HepG2 (cell line): ENCODE results near the gene SP8. TPM values are rescaled to one million over a fixed set of nuclear protein-coding genes. Genes with fewer than 3 reads are reported as not detected.

Experiments
- polyA plus RNA-seq, 8 experiments: library from polyadenylated mRNA; depleted of rRNA in 3 of 8; stranded (reverse) in 7 of 8; unstranded in 1 of 8; fragments of >200 nt; fragmentation: Illumina TruSeq in 4 of 8; extraction: Trizol in 4 of 8; gene quantifications; 2 replicates each; pipeline versions ENCODE4 v1.2.1 to v1.2.3, GENCODE V29; 2011 to 2016; ENCODE audit warnings: low read depth in 4 of 8, missing spikeins in 1 of 8, mixed read lengths in 1 of 8; ENCODE audit not compliant: insufficient read depth in 1 of 8
- total RNA-seq, 5 experiments: library from RNA; depleted of rRNA; stranded (reverse); fragments of >200 nt; fragmentation: Illumina TruSeq; extraction: Trizol; gene quantifications; 2 replicates each; pipeline ENCODE4 v1.2.3, GENCODE V29; 2016; ENCODE audit warnings: low read depth in 1 of 5

Gene SP8
- total and polyA plus RNA-seq, 2 of the 13 experiments (the other 11 are each of a cell fraction or from before 2014, with no cell fraction given), result not detected

Other genes starting within 250 kb of the SP8 start
- gene ABCB5, start 171.2 kb downstream of the SP8 start, total RNA-seq (2016; rRNA removed; fragmentation: Illumina TruSeq; extraction: Trizol), result not detected in 2 replicates
- not detected in 2 replicates for gene ABCB5, start 171.2 kb downstream of the SP8 start, polyA plus RNA-seq (2011; rRNA removed)